ENCODE results near the gene RPL38.

RPL38 gene

GRCh38 chr17:74227271-74228080 is 24.0 kb downstream of the RPL38 start:
- DNase-seq (ENCODE audit: low read depth), result no peak

GRCh38 chr17:74228306-74228978 is 25.0 kb downstream of the RPL38 start:
- no peak for DNase-seq (ENCODE audit: low read depth)

- no peak for DNase-seq (ENCODE audit: low read depth)
Observed at GRCh38 chr17:74230896-74231295, 27.4 kb downstream of the RPL38 start.

GRCh38 chr17:74231928-74232907 is 28.7 kb downstream of the RPL38 start:
- no peak for DNase-seq (ENCODE audit: low read depth)

- no peak for DNase-seq (ENCODE audit: low read depth)
Observed at GRCh38 chr17:74233937-74234336, 30.5 kb downstream of the RPL38 start.

GRCh38 chr17:74234486-74234885 is 31.0 kb downstream of the RPL38 start:
- no peak for DNase-seq (ENCODE audit: low read depth)

GRCh38 chr17:74235040-74235581 is 31.6 kb downstream of the RPL38 start:
- DNase-seq (ENCODE audit: low read depth), result no peak

- DNase-seq (ENCODE audit: low read depth), result no peak
Observed at GRCh38 chr17:74235911-74236371, 32.5 kb downstream of the RPL38 start.

- DNase-seq (ENCODE audit: low read depth), result no peak
Observed at GRCh38 chr17:74237321-74237720, 33.8 kb downstream of the RPL38 start.

- DNase-seq (ENCODE audit: low read depth), result no peak
Observed at GRCh38 chr17:74239172-74239571, 35.7 kb downstream of the RPL38 start.

- peak; percentile 24 for DNase-seq (ENCODE audit: low read depth)
Observed at GRCh38 chr17:74240618-74241205, 37.2 kb downstream of the RPL38 start.

GRCh38 chr17:74241431-74241830 is 38.0 kb downstream of the RPL38 start:
- DNase-seq (ENCODE audit: low read depth), result no peak

- DNase-seq (ENCODE audit: low read depth), result no peak
Observed at GRCh38 chr17:74241847-74242246, 38.4 kb downstream of the RPL38 start.

GRCh38 chr17:74243013-74243755 is 39.7 kb downstream of the RPL38 start:
- no peak for DNase-seq (ENCODE audit: low read depth)

GRCh38 chr17:74244128-74244527 is 40.6 kb downstream of the RPL38 start:
- no peak for DNase-seq (ENCODE audit: low read depth)

- DNase-seq (ENCODE audit: low read depth), result no peak
Observed at GRCh38 chr17:74244548-74244947, 41.1 kb downstream of the RPL38 start.

- no peak for DNase-seq (ENCODE audit: low read depth)
Observed at GRCh38 chr17:74245145-74245831, 41.8 kb downstream of the RPL38 start.

GRCh38 chr17:74245871-74246270 is 42.4 kb downstream of the RPL38 start:
- DNase-seq (ENCODE audit: low read depth), result no peak

GRCh38 chr17:74249590-74250270 is 46.3 kb downstream of the RPL38 start:
- no peak for DNase-seq (ENCODE audit: low read depth)
